IPS DF 19.7 (cell line): ENCODE data around the gene ARHGEF39.
"Not testable (repeated sequence)": the region's sequence is repeated elsewhere in the genome, so short reads cannot be mapped to it uniquely, and the experiment has no call there.

ENCODE experiments used
- DNase-seq: peaks from one replicate; pipeline ENCODE4 v3.0.0-alpha.2; 2013; ENCODE audit warnings: low read depth, low spot score

Gene ARHGEF39

DNA sequence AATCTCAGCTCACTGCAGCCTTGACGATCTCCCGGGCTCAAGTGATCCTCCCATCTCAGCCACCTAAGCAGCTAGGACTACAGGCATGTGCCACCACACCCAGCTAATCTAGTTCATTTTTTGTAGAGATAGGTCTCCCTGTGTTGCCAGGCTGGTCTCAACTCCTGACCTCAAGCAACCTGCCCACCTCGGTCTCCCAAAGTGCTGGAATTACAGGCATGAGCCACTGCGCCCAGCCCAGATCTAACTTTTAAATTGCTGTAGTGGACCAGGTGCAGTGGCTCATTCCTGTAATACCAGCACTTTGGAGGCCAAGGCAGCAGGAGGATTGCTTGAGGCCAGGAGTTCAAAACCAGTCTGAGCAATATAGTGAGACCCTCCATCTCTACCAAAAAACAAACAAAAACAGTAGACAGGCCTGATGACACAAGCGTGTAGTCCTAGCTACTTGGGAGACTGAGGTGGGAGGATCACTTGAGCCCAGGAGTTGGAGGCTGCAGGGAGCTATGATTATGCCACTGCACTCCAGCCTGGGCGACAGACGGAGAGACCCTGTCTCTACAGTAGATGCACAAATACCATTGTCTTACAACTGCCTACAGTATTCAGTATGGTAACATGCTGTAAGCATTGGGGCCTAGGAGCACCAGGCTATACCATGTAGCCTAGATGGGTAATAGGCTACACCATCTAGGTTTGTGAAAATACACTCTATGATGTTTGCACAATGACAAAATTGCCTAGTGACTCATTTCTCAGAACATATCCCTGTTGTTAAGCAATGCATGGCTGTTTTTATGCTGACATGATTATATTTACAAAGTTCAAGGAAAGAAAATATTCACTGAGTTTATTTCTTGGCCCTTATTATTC is 12.8 kb downstream of the ARHGEF39 start:
- DNase-seq, result no peak

- DNase-seq, result no peak
Measured at GRCh38 chr9:35650341-35651158, 14.4 kb downstream of the ARHGEF39 start, which contains the start of gene SIT1. Gene SIT1 (minus strand): TSS chr9:35650931. CDS start chr9:35650853, 78 bp downstream.

GRCh38 chr9:35649431-35650340 is 15.3 kb downstream of the ARHGEF39 start:
- DNase-seq, result no peak

DNA sequence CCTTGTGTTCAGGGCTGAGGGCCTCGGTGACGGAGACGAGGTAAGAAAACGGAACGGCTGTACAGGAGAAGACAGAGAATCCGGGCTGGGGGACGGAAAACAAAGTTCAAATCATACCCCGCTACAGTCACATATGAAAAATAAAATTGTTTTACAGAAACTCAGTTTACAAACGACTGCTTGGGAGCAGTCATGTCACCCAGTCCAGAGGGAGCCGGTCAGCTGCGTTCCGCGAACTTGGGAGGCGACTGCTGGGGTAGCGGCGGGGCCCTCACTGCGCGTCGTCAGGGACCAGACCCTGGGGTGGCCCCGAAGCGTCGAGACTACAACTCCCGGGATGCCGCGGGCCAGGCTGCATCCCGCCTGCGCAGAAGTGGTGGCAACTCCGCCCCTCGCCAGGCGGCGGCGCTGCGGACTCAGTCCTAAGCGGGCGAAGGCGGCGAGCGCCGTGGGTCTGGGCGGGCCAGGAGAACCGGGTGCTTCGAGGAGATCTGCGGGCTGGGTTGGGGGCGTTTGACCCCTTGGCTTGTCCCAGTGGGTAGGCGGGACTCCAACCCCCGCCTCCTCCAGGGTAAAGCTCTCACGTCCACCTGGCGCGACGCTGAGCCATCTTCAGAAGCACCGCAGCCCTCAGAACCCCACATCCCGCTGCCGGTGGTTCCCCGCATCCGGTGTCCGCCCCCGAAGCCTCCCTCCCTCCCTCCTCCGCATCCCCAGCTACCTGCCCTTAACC is 18.3 kb downstream of the ARHGEF39 start:
- DNase-seq, result no peak

- no peak for DNase-seq
Measured at GRCh38 chr9:35646153-35646532, 18.9 kb downstream of the ARHGEF39 start.

- not testable (repeated sequence) for DNase-seq
Measured at GRCh38 chr9:35645736-35646135, 19.3 kb downstream of the ARHGEF39 start.

DNA sequence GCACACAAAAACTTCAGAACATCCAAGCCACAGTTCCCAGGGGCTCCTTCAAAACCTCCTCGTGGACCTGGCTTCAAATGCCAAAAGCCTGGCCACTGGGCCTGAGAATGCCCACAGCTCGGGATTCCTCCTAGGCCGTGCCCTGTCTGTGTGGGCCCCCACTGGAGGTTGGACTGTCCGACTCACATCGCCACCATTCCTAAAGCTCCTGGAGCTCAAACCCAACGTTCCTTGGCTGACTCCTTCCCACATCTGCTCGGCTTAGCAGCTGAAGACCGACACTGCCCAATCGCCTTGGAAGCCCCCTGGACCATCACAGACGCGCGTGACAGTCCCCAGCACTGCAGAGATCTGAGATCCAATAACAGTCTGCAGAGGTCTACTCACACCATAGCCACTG is 21.9 kb downstream of the ARHGEF39 start:
- no peak for DNase-seq

GRCh38 chr9:35641478-35641877 is 23.5 kb downstream of the ARHGEF39 start:
- DNase-seq, result not testable (repeated sequence)

DNA sequence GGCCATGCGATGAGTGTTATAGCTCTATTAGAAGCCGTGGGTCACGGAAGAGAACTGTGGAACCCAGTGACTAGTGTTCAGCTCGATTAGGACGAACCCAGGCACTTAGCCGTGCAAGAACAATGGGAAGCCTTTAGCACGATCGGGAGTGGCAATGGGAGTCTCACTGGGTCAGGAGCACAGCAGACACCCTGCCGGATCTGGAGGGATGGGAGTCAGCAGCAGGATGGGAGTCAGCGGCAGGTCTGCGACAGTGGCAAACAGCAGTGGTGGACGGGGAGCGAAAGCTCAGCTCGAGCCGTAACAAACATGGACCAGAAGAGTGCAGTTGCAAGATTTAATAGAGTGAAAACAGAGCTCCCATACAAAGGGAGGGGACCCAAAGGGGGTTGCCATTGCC is 24.6 kb downstream of the ARHGEF39 start:
- DNase-seq, result not testable (repeated sequence)

- DNase-seq, result no peak
Measured at GRCh38 chr9:35639631-35640030, 25.4 kb downstream of the ARHGEF39 start.

DNA sequence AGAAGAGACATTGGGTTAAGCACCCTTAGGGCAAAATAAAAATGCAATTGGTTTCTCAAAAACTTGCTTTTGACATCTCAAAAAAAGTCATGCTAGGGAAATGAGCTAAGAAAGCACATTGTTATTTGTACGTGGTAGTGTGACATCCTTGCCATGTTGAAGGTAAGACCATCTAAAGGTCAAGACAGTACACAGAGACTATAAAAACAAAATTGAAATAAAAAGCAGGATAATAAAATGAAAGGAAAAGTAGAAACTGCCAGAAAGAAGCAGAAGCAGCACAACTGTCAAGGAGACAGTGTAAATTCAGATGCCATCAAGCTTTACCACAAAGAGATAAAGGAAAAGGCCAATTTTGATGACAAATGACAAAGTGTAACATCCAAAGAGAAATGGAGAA is 25.8 kb downstream of the ARHGEF39 start:
- DNase-seq, result not testable (repeated sequence)

GRCh38 chr9:35638751-35639150 is 26.2 kb downstream of the ARHGEF39 start:
- DNase-seq, result not testable (repeated sequence)

DNA sequence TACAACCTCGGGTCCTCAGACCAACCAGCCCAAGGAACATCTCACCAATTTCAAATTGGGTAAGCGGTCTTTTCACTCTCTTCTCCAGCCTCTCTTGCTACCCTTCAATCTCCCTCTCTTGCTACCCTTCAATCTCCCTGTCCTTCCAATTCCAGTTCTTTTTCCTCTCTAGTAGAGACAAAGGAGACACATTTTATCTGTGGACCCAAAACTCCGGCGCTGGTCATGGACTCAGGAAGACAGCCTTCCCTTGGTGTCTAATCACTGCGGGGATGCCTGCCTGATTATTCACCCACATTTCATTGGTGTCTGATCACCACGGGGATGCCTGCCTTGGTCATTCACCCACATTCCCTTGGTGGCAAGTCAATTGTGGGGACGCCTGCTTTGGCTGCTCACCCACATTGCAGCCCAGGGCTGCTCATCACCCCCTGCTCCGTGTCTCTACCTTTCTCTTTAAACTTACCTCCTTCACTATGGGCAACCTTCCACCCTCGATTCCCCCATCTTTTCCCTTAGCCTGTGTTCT is 27.5 kb downstream of the ARHGEF39 start:
- not testable (repeated sequence) for DNase-seq

GRCh38 chr9:35636877-35637246 is 28.1 kb downstream of the ARHGEF39 start:
- DNase-seq, result not testable (repeated sequence)

GRCh38 chr9:35636135-35636876 is 28.7 kb downstream of the ARHGEF39 start:
- DNase-seq, result no peak

- no peak for DNase-seq
Measured at GRCh38 chr9:35635730-35636129, 29.3 kb downstream of the ARHGEF39 start.

DNA sequence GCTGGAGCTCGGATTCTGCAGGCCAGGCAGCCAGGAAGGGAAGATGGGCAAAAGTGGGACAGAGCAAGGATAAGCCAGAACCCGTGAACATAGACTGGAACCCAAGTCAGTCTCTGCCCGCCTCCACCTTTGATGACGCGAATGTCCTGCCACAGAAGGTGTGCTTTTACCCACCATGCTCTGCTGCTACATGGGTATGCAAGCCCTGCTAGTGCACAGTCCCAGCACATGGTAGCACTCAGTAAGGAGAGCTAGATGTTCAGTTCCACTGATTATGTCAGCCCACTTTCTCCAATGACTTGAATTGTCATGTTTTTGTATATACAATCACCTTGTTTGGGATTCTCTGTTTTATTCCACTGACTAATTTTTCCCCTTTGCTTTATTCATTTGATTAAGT is 35.4 kb downstream of the ARHGEF39 start:
- no peak for DNase-seq

DNA sequence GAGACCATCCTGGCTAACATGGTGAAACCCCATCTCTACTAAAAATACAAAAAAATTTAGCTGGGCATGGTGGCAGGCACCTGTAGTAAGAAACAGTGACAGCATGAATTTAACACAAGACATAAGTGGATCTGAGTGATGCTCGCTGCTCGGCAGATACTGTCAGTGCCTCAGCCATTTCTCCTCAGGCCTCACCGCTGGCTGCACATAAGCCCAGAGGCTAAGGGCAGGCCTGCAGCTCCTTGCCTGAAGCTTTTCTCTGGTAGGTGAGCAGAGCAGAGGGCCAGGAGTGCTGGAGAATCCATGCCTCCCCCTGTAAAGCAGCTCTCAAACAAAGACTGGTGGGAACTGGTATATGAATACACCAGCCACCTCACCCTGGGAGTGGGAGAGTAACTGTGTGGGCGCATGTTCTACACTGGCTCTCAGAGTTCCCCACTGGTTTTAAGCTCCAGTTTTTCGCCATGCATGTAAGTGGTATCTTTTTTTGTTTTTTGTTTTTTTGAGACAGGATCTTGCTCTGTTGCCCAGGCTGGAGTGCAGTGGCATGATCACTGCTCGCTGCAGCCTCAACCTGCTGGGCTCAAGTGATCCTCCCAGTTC is 36.5 kb downstream of the ARHGEF39 start:
- DNase-seq, result no peak

- no peak for DNase-seq
Measured at GRCh38 chr9:35627575-35627974, 37.4 kb downstream of the ARHGEF39 start.

GRCh38 chr9:35619800-35620158 is 45.2 kb downstream of the ARHGEF39 start:
- DNase-seq, result no peak
